Heart left ventricle (tissue), 16 donors: ENCODE measurements around the gene UBE2V1. TPM values are rescaled to one million over a fixed set of nuclear protein-coding genes. Genes with fewer than 3 reads are reported as not detected.

Experiments
- ATAC-seq, 4 donors: fragments of 200-7000 bp; cut with Tn5 transposase; one replicate each; pipeline ENCODE4 v1.9.1; 2020 to 2022; ENCODE audit warnings: moderate library complexity in 4 of 4, mild to moderate bottlenecking in 3 of 4, moderate number of reproducible peaks in 1 of 4
- DNase-seq, 5 donors: peaks; one replicate each; pipeline ENCODE4 v3.0.0-alpha.2; 2020
- H3K27ac ChIP-seq, 12 donors: fragments of 200-600 bp; sonication (generic) in 4 of 12; one replicate each; pipeline versions ENCODE4 v1.5.0 to v1.8.0; 2016 to 2022; ENCODE audit warnings: mild to moderate bottlenecking in 2 of 12
- H3K27me3 ChIP-seq, 9 donors: fragments of 200-600 bp; sonication (generic) in 2 of 9; one replicate each; pipeline versions ENCODE4 v1.5.1 to v1.8.0; 2016 to 2022; ENCODE audit warnings: mild to moderate bottlenecking in 3 of 9
- H3K36me3 ChIP-seq, 9 donors: fragments of 200-600 bp; sonication (generic) in 2 of 9; one replicate each; pipeline versions ENCODE4 v1.5.0 to v1.8.0; 2018 to 2022; ENCODE audit warnings: mild to moderate bottlenecking in 2 of 9
- H3K4me1 ChIP-seq, 12 donors: fragments of 200-600 bp; sonication (generic) in 4 of 12; one replicate each; pipeline versions ENCODE4 v1.5.0 to v1.8.0; 2016 to 2022; ENCODE audit warnings: mild to moderate bottlenecking in 3 of 12
- H3K4me3 ChIP-seq, 12 donors: fragments of 200-600 bp; sonication (generic) in 4 of 12; one replicate each; pipeline versions ENCODE4 v1.5.0 to v1.8.0; 2017 to 2022; ENCODE audit warnings: mild to moderate bottlenecking in 9 of 12, moderate library complexity in 4 of 12
- H3K9me3 ChIP-seq, 12 donors: fragments of 200-600 bp; sonication (generic) in 4 of 12; one replicate each; pipeline versions ENCODE4 v1.5.0 to v1.8.0; 2016 to 2022; ENCODE audit warnings: mild to moderate bottlenecking in 1 of 12
- POLR2A ChIP-seq, 2 donors: fragments of 450-650 bp; IDR thresholded peaks; one replicate each; pipeline ENCODE4 v1.6.1; 2017; ENCODE audit warnings: antibody characterized with exemption in 2 of 2, mild to moderate bottlenecking in 2 of 2, moderate library complexity in 2 of 2
- WGBS, 4 donors: extraction: QIAGEN DNeasy Blood & Tissue Kit in 2 of 4; methylation state at CpG; one replicate each; pipeline versions ENCODE4 v1.1.5 to v1.1.7; 2013 to 2018; 5-methylcytosine and 5-hydroxymethylcytosine counted together
- intact Hi-C, 10 donors: fragments of 100-400 bp; cut with DNase I; formaldehyde crosslinking; loops; one replicate each; pipeline versions ENCODE4 v1.11.1 to v1.14.2; 2022
- polyA plus RNA-seq, 2 donors: library from polyadenylated mRNA; stranded (reverse); fragments of 200-250 nt; gene quantifications; one replicate each; pipeline ENCODE4 v1.2.3, GENCODE V29; 2013
- total RNA-seq, 9 donors: library from RNA; depleted of rRNA in 2 of 9; stranded (reverse); fragments of >200 nt in 2 of 9; fragmentation: NEBNext Ultra II Directional in 3 of 9; extraction: Animal tissue kit (Norgen Biotek cat#: 25700) in 3 of 9; gene quantifications; one replicate each; pipeline versions ENCODE4 v1.1.0 to v1.2.4, GENCODE V29; 2016 to 2023
- TF ChIP-seq, protein P1 (sequence below), 12 donors: fragments of 200-600 bp; sonication (generic) in 4 of 12; IDR thresholded peaks; one replicate each; pipeline versions ENCODE4 v1.5.0 to v1.8.0; 2018 to 2022; ENCODE audit warnings: antibody characterized with exemption in 12 of 12, mild to moderate bottlenecking in 5 of 12
- donor health status: ischemic (EF 13 %, LVEDD 7.1; RV severe dilation, severe dysfunction).
- donor health status: healthy with polysubstance abuse.
- donor health status: DM: no; HTN: yes; CAD: no.
- donor health status: DM: no; HTN: no; CAD: no.
- donor health status: ischemic (EF 25% LVEDD 6.9; RV normal size, moderate dysfunction).
- donor health status: ischemic (EF 25% LVEDD 5.7; RV mildly dilated, moderate dysfunction).
- donor health status: healthy.
- donor health status: DM: yes; HTN: yes; CAD: no.
- donor health status: ischemic (EF 35%, LVEDD 5.7; RV mildly dilated, moderate dysfunction).
- donor health status: nonischemic (EF 11% LVEDD 7.7; RV severe dilation, severe dysfunction).
- donor health status: DM: yes; HTN: yes; CAD: no.
- donor health status: PGD.
- donor health status: ischemic (EF 29% LVEDD 5.4; RV normal size, mild dysfunction).
- donor health status: nonischemic (EF 23%, LVEDD 6.1; RV moderate dilation, normal function).

The UBE2V1 gene
- total and polyA plus RNA-seq, 11 donors = 54.2 to 105 (median 78.5) TPM

DNA sequence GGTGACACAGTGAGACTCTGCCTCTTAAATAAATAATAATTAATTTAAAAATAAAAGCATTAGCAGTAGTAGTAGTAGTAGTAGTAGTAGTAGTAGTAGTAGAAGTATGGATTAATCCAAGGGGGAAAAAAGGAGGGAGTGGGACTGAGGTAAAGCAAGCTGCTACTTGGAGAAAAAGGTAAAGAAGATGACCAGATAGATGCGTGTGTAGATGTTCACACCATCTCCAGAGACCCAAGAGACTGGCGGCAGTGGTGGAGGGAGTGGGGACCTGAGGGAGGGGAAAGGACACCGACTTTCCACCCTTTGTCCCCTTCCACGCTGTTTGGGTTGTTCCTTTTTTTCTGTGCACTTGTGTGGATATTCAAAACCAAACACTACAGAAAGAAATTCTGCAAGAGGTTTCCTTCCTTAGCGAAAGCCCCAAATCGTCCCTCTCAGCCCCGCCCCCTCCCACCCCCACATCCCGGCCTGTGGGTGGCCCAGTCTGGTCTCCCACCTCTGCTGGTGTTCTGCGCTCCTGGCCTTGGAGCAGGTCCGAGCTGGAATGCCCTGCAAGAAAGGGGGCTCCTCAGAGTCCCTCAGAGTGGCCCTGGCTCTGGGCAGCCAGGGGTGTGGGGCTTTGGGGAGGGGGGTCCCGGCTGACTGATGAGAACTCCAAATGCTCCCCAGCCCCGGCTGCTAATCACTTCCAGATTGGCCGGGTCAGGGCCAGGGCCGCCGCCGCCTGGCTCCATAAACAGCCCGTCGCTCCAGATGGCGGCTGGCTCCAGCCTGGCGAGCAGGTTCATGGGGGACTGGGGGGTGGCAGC is 60.2 kb downstream of the UBE2V1 start:
- Histone ChIP-seq H3K9me3 (no peaks in the 10 kb centered on the region), H3K36me3 (no peaks in the 10 kb centered on the region), H3K4me1 (peaks cover 0 to 37% (median 15%) of the 10 kb centered on the region in 12 donors), H3K4me3 (no peak overlapping the region), H3K27me3 (no peaks in the 10 kb centered on the region), H3K27ac (no peak overlapping the region)
- TF ChIP-seq POLR2A (IDR thresholded peaks at IDR 0.05) = no peak
- TF ChIP-seq, protein P1, sequence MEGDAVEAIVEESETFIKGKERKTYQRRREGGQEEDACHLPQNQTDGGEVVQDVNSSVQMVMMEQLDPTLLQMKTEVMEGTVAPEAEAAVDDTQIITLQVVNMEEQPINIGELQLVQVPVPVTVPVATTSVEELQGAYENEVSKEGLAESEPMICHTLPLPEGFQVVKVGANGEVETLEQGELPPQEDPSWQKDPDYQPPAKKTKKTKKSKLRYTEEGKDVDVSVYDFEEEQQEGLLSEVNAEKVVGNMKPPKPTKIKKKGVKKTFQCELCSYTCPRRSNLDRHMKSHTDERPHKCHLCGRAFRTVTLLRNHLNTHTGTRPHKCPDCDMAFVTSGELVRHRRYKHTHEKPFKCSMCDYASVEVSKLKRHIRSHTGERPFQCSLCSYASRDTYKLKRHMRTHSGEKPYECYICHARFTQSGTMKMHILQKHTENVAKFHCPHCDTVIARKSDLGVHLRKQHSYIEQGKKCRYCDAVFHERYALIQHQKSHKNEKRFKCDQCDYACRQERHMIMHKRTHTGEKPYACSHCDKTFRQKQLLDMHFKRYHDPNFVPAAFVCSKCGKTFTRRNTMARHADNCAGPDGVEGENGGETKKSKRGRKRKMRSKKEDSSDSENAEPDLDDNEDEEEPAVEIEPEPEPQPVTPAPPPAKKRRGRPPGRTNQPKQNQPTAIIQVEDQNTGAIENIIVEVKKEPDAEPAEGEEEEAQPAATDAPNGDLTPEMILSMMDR (IDR thresholded peaks at IDR 0.05) = no peak
- ATAC-seq (no peak), DNase-seq (no peak)
- 42 to 55% (median 50%) methylated on average over 9 to 20 of the region's 20 CpGs for WGBS, 4 donors
- intact Hi-C loops = no loop called here

DNA sequence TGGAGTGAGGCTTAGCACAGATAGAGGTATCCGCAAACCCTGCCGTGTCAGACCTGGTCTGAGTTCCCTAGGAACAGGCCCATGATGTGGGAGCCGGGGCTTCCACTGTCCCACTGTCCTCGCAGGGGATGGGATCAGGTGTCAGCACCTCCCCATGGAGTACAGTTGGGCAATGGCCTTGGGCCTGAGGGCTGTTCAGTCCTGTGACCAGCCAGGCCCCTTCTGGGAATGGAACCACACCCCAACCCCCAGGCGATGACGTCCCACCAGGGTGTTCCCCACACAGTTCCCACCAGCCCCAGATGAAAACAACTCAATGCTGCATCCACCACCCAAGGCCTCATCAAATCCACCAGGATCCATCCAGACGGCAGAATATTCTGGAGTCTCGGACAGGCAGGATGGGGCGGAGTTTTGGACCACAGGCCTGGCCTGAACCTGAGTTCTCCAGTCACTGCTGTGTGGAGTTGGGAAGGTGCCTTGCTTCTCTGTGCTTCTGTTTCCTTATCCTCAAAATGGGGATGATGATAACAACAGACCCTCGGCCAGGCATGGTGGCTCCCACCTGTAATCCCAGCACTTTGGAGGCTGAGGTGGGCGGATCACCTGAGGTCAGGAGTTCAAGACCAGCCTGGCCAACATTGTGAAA is 62.2 kb downstream of the UBE2V1 start:
- Histone ChIP-seq H3K27me3 (no peaks in the 10 kb centered on the region), H3K4me3 (no peak overlapping the region), H3K27ac (no peak overlapping the region), H3K36me3 (no peaks in the 10 kb centered on the region), H3K4me1 (peaks cover 3 to 57% (median 29%) of the 10 kb centered on the region in 12 donors), H3K9me3 (no peaks in the 10 kb centered on the region)
- ATAC-seq = no peak
- TF ChIP-seq, protein P1 (IDR thresholded peaks at IDR 0.05) = no peak
- no peak for TF ChIP-seq POLR2A (IDR thresholded peaks at IDR 0.05)
- DNase-seq = no peak
- 80 to 92% (median 86%) methylated on average over 8 to 11 of the region's 11 CpGs for WGBS, 4 donors
- intact Hi-C loops = no loop called here

DNA sequence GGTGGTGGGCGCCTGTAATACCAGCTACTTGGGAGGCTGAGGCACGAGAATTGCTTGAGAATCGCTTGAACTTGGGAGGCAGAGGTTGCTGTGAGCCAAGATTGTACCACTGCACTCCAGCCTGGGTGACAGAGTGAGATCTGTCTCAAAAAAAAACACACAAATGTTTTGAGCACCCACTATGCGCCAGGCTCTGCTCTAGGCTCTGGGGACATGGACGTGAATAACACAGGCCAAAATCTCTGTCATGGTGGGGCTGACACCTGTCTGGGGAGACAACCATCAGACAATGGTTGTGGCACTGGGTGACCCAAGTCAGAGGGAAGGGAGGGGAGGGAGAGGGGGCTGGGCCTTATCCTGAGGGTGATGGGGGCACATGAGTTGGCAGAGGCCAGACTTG is 62.7 kb downstream of the UBE2V1 start:
- Histone ChIP-seq H3K4me1 (peaks cover 3 to 58% (median 25%) of the 10 kb centered on the region in 12 donors), H3K27ac (no peak overlapping the region), H3K27me3 (no peaks in the 10 kb centered on the region), H3K4me3 (no peak overlapping the region), H3K9me3 (no peaks in the 10 kb centered on the region), H3K36me3 (no peaks in the 10 kb centered on the region)
- WGBS, 4 donors = 95 to 99% (median 96%) methylated on average over 5 of the region's 5 CpGs
- intact Hi-C loops = no loop called here
- TF ChIP-seq, protein P1 (IDR thresholded peaks at IDR 0.05) = no peak
- TF ChIP-seq POLR2A (IDR thresholded peaks at IDR 0.05) = no peak
- DNase-seq (no peak), ATAC-seq (no peak)

DNA sequence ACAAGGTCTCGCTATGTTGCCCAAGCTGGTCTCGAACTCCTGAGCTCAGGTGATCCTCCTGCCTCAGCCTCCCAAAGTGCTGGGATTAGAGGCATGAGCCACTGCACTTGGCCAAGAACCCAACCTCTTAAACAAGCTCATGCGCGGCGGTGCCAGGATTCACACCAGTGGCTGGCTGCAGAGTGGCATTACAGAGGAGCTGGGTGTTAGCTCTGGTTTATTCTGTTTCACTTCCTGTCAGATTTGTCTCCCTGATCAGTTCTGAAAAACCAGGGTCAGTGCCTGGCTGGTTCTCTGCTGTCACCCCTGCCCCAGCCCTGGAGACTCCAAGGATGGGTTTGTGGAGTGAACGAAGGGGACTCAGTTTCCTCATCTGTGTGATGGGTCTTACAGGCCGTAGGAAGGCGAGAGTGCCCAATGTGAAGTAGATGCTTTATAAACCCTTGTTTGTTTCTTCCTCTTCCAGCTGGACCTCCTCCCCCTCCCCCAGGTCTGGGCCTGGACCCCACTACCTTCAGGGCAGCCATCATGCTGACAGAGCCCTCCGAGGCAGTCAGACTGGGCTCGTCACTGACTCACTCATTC is 63.4 kb downstream of the UBE2V1 start:
- ATAC-seq (no peak), DNase-seq (no peak)
- Histone ChIP-seq H3K4me3 (no peak overlapping the region), H3K27me3 (no peaks in the 10 kb centered on the region), H3K27ac (peak overlapping the region in 1 of 12 donors; percentile 17), H3K4me1 (peaks cover 3 to 51% (median 19%) of the 10 kb centered on the region in 12 donors), H3K36me3 (no peaks in the 10 kb centered on the region), H3K9me3 (no peaks in the 10 kb centered on the region)
- WGBS, 4 donors = 93 to 97% (median 94%) methylated on average over 10 of the region's 10 CpGs
- intact Hi-C loops = loop anchor here in 1 of 10 donors (5.0 kb wide), 1 partner anchor 57 kb away; no protein-coding TSS in a partner anchor
- TF ChIP-seq POLR2A (IDR thresholded peaks at IDR 0.05) = no peak
- TF ChIP-seq, protein P1 (IDR thresholded peaks at IDR 0.05) = no peak
